ENCODE data around the gene PPARA.

GRCh38 chr22:46176508-46177003 lies 26.2 kb downstream of the PPARA start:
- TF ChIP-seq, protein P1, sequence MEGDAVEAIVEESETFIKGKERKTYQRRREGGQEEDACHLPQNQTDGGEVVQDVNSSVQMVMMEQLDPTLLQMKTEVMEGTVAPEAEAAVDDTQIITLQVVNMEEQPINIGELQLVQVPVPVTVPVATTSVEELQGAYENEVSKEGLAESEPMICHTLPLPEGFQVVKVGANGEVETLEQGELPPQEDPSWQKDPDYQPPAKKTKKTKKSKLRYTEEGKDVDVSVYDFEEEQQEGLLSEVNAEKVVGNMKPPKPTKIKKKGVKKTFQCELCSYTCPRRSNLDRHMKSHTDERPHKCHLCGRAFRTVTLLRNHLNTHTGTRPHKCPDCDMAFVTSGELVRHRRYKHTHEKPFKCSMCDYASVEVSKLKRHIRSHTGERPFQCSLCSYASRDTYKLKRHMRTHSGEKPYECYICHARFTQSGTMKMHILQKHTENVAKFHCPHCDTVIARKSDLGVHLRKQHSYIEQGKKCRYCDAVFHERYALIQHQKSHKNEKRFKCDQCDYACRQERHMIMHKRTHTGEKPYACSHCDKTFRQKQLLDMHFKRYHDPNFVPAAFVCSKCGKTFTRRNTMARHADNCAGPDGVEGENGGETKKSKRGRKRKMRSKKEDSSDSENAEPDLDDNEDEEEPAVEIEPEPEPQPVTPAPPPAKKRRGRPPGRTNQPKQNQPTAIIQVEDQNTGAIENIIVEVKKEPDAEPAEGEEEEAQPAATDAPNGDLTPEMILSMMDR (IDR thresholded peaks at IDR 0.05; ENCODE audit: insufficient read depth, low read length) = no peak
- TF ChIP-seq POLR2AphosphoS5 (IDR thresholded peaks at IDR 0.05; ENCODE audit: low read depth) (no peak), GABPA (IDR thresholded peaks at IDR 0.05; ENCODE audit: low read depth) (no peak)
